HG03439 (cell line): ENCODE data around the gene OR5H1.
"Not testable (repeated sequence)": the region's sequence is repeated elsewhere in the genome, so short reads cannot be mapped to it uniquely, and the experiment has no call there.

ENCODE experiments used
- ATAC-seq: cut with Tn5 transposase; IDR thresholded peaks from one replicate; pipeline ENCODE4 v1.9.1; 2021; ENCODE audit warnings: mild to moderate bottlenecking, moderate library complexity; ENCODE audit not compliant: unreplicated experiment

The OR5H1 gene

DNA sequence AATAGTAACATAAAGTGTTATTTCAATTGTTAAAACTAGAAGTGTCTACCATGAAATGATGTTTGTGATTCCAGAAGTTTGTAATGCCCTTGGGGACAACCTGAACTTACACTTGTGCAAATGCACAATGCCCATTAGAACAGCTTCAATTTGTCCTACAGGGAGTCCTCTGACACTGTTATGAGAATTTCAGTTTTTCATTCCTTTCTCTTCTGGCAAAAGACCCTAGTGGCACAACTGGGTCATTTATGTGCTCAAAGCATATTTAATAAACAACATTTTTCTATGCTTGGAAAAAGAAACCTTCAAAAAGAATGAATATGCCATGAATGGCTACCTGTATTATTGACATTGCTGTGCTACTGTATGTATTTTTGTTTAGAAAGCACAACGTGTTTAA, at the start of gene OR5H1:
Gene OR5H1, plus strand, starts transcription at position 301 of the 400 bp plus-strand sequence. CDS start 1,977 bp downstream, outside the sequence.
- no peak for ATAC-seq

DNA sequence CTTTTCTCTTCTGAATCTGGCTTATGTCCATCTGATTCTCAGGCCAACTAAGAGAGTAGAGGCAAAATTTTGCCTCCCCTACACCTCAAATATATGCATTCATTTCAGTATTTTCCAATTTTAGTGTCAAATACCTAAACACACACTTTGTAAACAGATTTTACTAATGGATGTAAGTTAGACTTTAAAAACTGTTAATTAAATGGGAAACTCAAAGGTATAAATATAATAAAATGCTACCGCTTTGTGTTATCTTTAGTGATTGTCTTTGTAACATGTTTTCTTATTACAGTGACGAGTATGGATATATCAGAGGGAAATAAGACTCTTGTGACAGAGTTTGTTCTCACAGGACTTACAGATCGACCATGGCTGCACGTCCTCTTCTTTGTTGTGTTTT, 43.6 kb upstream of the OR5H1 start, which contains the start of gene OR5AC2:
Gene OR5AC2, plus strand, starts transcription at position 301 of the 400 bp plus-strand sequence. Its CDS starts 0 bp downstream, at position 301.
- ATAC-seq: no peak

DNA sequence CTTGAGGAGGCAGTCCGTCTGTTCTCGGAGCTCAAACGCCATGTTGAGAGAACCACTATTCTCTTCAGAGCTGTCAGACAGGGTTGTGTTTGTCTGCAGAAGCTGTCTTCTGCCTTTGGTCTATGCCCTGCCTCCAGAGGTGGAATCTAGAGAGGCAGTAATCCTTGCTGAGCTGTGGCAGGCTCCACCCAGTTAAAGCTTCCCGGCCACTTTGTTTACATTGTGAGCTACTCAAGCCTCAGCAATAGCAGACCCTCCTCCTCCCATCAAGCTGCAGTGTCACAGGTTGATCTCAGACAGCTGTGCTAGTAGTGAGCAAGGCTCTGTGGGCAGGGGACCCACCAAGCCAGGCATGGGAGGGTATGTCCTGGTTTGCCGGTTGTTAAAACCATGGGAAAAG, 34.6 kb upstream of the OR5H1 start:
- no peak for ATAC-seq

DNA sequence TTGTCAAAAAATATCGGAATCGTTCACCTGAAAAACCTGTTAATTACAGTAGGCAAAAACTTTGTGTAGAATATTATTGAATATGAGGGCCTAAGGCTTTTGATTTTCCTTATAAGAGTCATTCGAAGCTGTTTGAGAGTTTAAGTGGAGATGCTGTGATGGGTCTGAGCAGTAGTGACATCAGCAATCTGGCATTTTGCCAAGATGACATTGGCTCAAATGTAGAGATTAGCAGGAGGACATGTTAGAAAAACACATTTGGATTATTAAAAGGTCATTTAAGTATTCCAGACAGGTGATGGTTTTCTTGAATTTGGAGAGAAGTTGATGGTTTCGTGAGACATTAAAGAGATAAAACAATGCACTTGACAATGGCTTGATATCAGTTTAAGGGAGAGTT, 30.7 kb upstream of the OR5H1 start:
- no peak for ATAC-seq

- no peak for ATAC-seq
These were observed 22.4 kb upstream of the OR5H1 start for GRCh38 chr3:98108162-98108561.

GRCh38 chr3:98109807-98110549, 20.5 kb upstream of the OR5H1 start:
- no peak for ATAC-seq

GRCh38 chr3:98110550-98110908, 20.0 kb upstream of the OR5H1 start:
- ATAC-seq: no peak

GRCh38 chr3:98114264-98114663, 16.3 kb upstream of the OR5H1 start:
- no peak for ATAC-seq

DNA sequence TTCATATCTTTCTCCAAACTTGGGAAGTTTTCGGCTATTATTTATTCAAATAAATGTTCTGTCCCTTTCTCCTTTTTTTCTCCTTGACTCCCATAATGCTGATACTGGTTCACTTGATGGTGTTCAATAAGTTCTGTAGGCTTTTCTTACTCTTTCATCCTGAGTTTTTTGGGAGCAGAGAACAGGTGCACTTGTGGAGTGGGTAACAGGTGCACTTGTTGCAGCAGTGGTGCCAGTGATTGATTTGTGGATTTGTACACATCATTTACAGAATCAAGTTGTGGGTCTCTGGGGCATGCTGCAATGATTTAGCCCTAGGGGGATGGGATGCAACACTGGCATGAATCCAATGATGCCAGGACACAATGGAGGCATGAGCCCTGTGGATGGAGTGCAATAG, 14.8 kb upstream of the OR5H1 start:
- no peak for ATAC-seq

GRCh38 chr3:98136631-98137030, 6.1 kb downstream of the OR5H1 start:
- no peak for ATAC-seq

GRCh38 chr3:98137826-98138557, 7.5 kb downstream of the OR5H1 start:
- not testable (repeated sequence) for ATAC-seq

- no peak for ATAC-seq
These were observed 10.0 kb downstream of the OR5H1 start for GRCh38 chr3:98140531-98140930.

GRCh38 chr3:98147179-98147578, 16.7 kb downstream of the OR5H1 start, which contains the start of gene OR5H14:
TSS of gene OR5H14 (plus strand) at chr3:98147479. CDS start at chr3:98149386, 1,907 bp downstream.
- ATAC-seq: no peak

- ATAC-seq: no peak
These were observed 18.2 kb downstream of the OR5H1 start for GRCh38 chr3:98148751-98149150.

- not testable (repeated sequence) for ATAC-seq
These were observed 18.9 kb downstream of the OR5H1 start for GRCh38 chr3:98149456-98149855.

DNA sequence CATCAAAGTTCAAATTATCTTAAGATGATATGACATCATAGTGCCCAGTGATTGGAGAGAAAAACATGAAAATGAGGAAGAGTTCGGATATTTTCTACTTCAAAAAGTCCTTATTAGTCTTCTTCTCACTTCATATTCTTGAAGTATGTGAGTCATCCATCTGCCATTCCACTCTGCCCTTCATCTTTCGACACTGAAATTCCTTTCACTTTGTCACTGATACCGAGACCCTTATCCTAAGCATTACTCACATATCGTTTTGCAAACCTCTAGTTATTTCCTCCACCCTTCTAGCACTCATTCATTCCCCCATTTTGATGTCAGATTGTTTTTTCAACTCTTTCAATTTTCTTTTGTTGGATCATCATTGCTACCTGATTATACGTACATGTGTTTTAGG, 20.7 kb downstream of the OR5H1 start:
- ATAC-seq: no peak

- ATAC-seq: no peak
These were observed 35.9 kb downstream of the OR5H1 start, which contains the start of gene OR5H15 for GRCh38 chr3:98166396-98166795. TSS of gene OR5H15 (plus strand) at chr3:98166696. CDS start at chr3:98168700, 2,004 bp downstream.

GRCh38 chr3:98171071-98171470, 40.5 kb downstream of the OR5H1 start:
- ATAC-seq: no peak

GRCh38 chr3:98172621-98173020, 42.1 kb downstream of the OR5H1 start:
- ATAC-seq: no peak

DNA sequence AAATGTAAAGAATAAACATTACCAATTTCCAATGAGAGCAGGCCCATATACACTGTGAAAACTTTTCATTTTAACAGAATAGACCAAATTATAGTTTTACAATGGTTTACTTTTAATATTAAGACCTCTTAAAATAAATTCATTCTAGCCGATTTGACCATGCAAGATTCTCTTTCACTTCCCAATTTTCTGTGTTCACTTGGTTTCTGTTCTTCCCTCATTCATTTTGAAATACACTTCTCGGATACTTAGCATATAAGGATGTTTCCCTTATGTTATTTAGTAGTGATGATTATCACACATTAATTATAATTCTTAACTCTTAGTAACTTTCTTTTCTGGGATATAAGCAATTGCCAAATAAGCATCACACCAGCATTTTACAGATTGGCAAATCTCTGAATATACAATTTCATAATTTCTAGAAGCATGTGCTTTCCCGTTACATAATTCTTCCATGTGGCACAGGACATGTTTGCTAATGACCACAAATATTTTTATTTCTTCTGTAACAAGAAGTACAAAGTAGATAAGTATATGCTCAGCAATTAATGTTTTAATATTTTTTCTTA, 49.9 kb downstream of the OR5H1 start:
- ATAC-seq: no peak

- ATAC-seq: no peak
These were observed 51.7 kb downstream of the OR5H1 start for GRCh38 chr3:98182196-98182595.

DNA sequence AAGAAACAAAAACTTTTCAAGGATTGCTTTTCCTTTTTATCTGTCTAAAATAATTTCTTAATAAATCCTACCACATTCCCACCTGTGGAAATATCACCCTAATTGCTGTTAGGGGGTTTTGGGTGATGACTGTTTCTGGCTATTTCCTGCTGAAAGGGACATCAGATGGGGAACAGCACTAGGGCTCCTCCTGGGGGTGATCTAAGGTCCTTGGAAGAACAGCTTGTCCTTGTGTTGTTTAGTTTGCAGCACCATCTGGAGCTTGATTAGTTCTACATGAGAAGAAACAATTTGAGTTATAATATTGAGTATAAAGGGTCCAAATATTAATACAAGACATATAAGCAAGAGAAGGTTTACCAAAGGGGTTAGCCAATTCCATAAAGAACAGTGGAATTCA, 54.7 kb downstream of the OR5H1 start:
- ATAC-seq: no peak
